ENCODE results near the gene PAGE4.

The PAGE4 gene

GRCh38 chrX:49850028-49850427, 20.9 kb downstream of the PAGE4 start:
- ATAC-seq (ENCODE audit: low read depth): no peak
- Histone ChIP-seq H3K4me3 (ENCODE audit: severe bottlenecking) (no peak overlapping the region), H3K9me3 (ENCODE audit: severe bottlenecking) (no peaks in the 10 kb centered on the region), H3K27me3 (ENCODE audit: insufficient read depth, poor library complexity, severe bottlenecking) (no peaks in the 10 kb centered on the region), H3K36me3 (ENCODE audit: low read depth) (no peaks in the 10 kb centered on the region), H3K27ac (ENCODE audit: poor library complexity, severe bottlenecking) (no peak overlapping the region), H3K4me1 (ENCODE audit: insufficient read depth, poor library complexity, severe bottlenecking) (no peaks in the 10 kb centered on the region)
- no peak for TF ChIP-seq CTCF (IDR thresholded peaks at IDR 0.05; ENCODE audit: poor library complexity, severe bottlenecking)
- DNase-seq (ENCODE audit: low spot score): no peak

GRCh38 chrX:49853661-49854060, 24.6 kb downstream of the PAGE4 start:
- ATAC-seq (ENCODE audit: low read depth) (no peak), DNase-seq (ENCODE audit: low spot score) (no peak)
- no peak for TF ChIP-seq CTCF (IDR thresholded peaks at IDR 0.05; ENCODE audit: poor library complexity, severe bottlenecking)
- no peak overlapping the region for H3K27ac ChIP-seq (ENCODE audit: poor library complexity, severe bottlenecking)
- H3K9me3 ChIP-seq (ENCODE audit: severe bottlenecking): no peaks in the 10 kb centered on the region
- H3K4me3 ChIP-seq (ENCODE audit: severe bottlenecking): no peak overlapping the region
- no peaks in the 10 kb centered on the region for H3K27me3 ChIP-seq (ENCODE audit: insufficient read depth, poor library complexity, severe bottlenecking)
- H3K4me1 ChIP-seq (ENCODE audit: insufficient read depth, poor library complexity, severe bottlenecking): no peaks in the 10 kb centered on the region
- no peaks in the 10 kb centered on the region for H3K36me3 ChIP-seq (ENCODE audit: low read depth)

GRCh38 chrX:49856819-49857218, 27.7 kb downstream of the PAGE4 start:
- TF ChIP-seq CTCF (IDR thresholded peaks at IDR 0.05; ENCODE audit: poor library complexity, severe bottlenecking): no peak

GRCh38 chrX:49858341-49858740, 29.2 kb downstream of the PAGE4 start:
- DNase-seq (ENCODE audit: low spot score) (no peak), ATAC-seq (ENCODE audit: low read depth) (no peak)
- TF ChIP-seq CTCF (IDR thresholded peaks at IDR 0.05; ENCODE audit: poor library complexity, severe bottlenecking): no peak
- no peaks in the 10 kb centered on the region for H3K36me3 ChIP-seq (ENCODE audit: low read depth)
- no peaks in the 10 kb centered on the region for H3K4me1 ChIP-seq (ENCODE audit: insufficient read depth, poor library complexity, severe bottlenecking)
- H3K4me3 ChIP-seq (ENCODE audit: severe bottlenecking): no peak overlapping the region
- no peaks in the 10 kb centered on the region for H3K27me3 ChIP-seq (ENCODE audit: insufficient read depth, poor library complexity, severe bottlenecking)
- H3K9me3 ChIP-seq (ENCODE audit: severe bottlenecking): no peaks in the 10 kb centered on the region
- no peak overlapping the region for H3K27ac ChIP-seq (ENCODE audit: poor library complexity, severe bottlenecking)

More at GRCh38 chrX:49856819-49857218, 27.7 kb downstream of the PAGE4 start:
- no peaks in the 10 kb centered on the region for H3K9me3 ChIP-seq (ENCODE audit: severe bottlenecking)
- no peak overlapping the region for H3K27ac ChIP-seq (ENCODE audit: poor library complexity, severe bottlenecking)
- DNase-seq (ENCODE audit: low spot score) (no peak), ATAC-seq (ENCODE audit: low read depth) (no peak)
- H3K27me3 ChIP-seq (ENCODE audit: insufficient read depth, poor library complexity, severe bottlenecking): no peaks in the 10 kb centered on the region
- no peak overlapping the region for H3K4me3 ChIP-seq (ENCODE audit: severe bottlenecking)
- H3K4me1 ChIP-seq (ENCODE audit: insufficient read depth, poor library complexity, severe bottlenecking): no peaks in the 10 kb centered on the region
- no peaks in the 10 kb centered on the region for H3K36me3 ChIP-seq (ENCODE audit: low read depth)

- TF ChIP-seq CTCF (IDR thresholded peaks at IDR 0.05; ENCODE audit: poor library complexity, severe bottlenecking): no peak
Measured at GRCh38 chrX:49859491-49859890, 30.4 kb downstream of the PAGE4 start.

More at GRCh38 chrX:49859491-49859890, 30.4 kb downstream of the PAGE4 start:
- no peaks in the 10 kb centered on the region for H3K36me3 ChIP-seq (ENCODE audit: low read depth)
- no peak overlapping the region for H3K27ac ChIP-seq (ENCODE audit: poor library complexity, severe bottlenecking)
- no peaks in the 10 kb centered on the region for H3K9me3 ChIP-seq (ENCODE audit: severe bottlenecking)
- H3K4me1 ChIP-seq (ENCODE audit: insufficient read depth, poor library complexity, severe bottlenecking): no peaks in the 10 kb centered on the region
- no peaks in the 10 kb centered on the region for H3K27me3 ChIP-seq (ENCODE audit: insufficient read depth, poor library complexity, severe bottlenecking)
- DNase-seq (ENCODE audit: low spot score) (no peak), ATAC-seq (ENCODE audit: low read depth) (no peak)
- no peak overlapping the region for H3K4me3 ChIP-seq (ENCODE audit: severe bottlenecking)

All from RWPE2 (cell line).